Endothelial cell of umbilical vein (primary cell): ENCODE results near the gene DENND5B. TPM values are rescaled to one million over a fixed set of nuclear protein-coding genes. Genes with fewer than 3 reads are reported as not detected.

Source experiments
- BruUV-seq: library from RNA; stranded (reverse); fragments of 400-500 nt; replicated peaks from 2 replicates; lab custom pipeline; 2021; lab: Mats Ljungman, UMichigan
- CTCF ChIA-PET: fragments of 300-600, 350-600 bp; sonication (Branson Sonifier 250); formaldehyde crosslinking; loops from one replicate; lab custom pipeline; 2021; ENCODE audit warnings: antibody characterized with exemption, inconsistent platforms; lab: Charles Lee
- POLR2A ChIA-PET: fragments of 300-600, 350-600 bp; sonication (Branson Sonifier 250); formaldehyde crosslinking; loops from one replicate; lab custom pipeline; 2021; ENCODE audit warnings: antibody characterized with exemption, inconsistent platforms; lab: Charles Lee
- DNase-seq: peaks from one replicate; pipeline ENCODE4 v3.0.0-alpha.2; 2011; ENCODE audit warnings: low read depth, low spot score
- FAIRE-seq: peaks from 2 replicates; lab custom pipeline; 2011; peaks lifted over from hg19 to GRCh38; lab: Jason Lieb, UNC
- H2AFZ ChIP-seq: 2 replicates; pipeline ENCODE4 v1.6.0; 2012; ENCODE audit warnings: low read depth, low read length, control low read depth, inconsistent platforms
- H3K27ac ChIP-seq: 2 replicates; pipeline ENCODE4 v1.5.1; 2011; ENCODE audit warnings: low read depth, mild to moderate bottlenecking, control low read depth, low read length, moderate library complexity; ENCODE audit not compliant: insufficient read depth
- H3K27me3 ChIP-seq, 2 experiments: 2 replicates each; pipeline versions ENCODE4 v1.6.0 to v1.6.1; 2011; ENCODE audit warnings: low read length in 2 of 2, mixed read lengths in 1 of 2; ENCODE audit not compliant: control insufficient read depth in 2 of 2, insufficient read depth in 2 of 2
- H3K36me3 ChIP-seq, 2 experiments: 2 replicates in 1 of 2; 3 replicates in 1 of 2; pipeline ENCODE4 v1.5.1; 2011; ENCODE audit warnings: low read length in 2 of 2, mild to moderate bottlenecking in 1 of 2, moderate library complexity in 1 of 2; ENCODE audit not compliant: control insufficient read depth in 2 of 2, insufficient read depth in 2 of 2; ENCODE audit errors: extremely low read depth in 1 of 2
- H3K4me1 ChIP-seq: 3 replicates; pipeline ENCODE4 v1.5.1; 2011; ENCODE audit warnings: mild to moderate bottlenecking, low read length; ENCODE audit not compliant: control insufficient read depth, insufficient read depth; ENCODE audit errors: extremely low read depth
- H3K4me2 ChIP-seq: 2 replicates; pipeline ENCODE4 v1.6.1; 2011; ENCODE audit warnings: low read length, control low read depth, mixed read lengths; ENCODE audit not compliant: insufficient read depth
- H3K4me3 ChIP-seq, 3 experiments: fragments of 200-600 bp in 1 of 3; sonication (generic), shearing (Covaris generic) in 1 of 3; replicated peaks in 1 of 3; 2 replicates each; pipeline ENCODE4 v1.5.1; 2011 to 2016; ENCODE audit warnings: control low read depth in 3 of 3, low read length in 3 of 3, mild to moderate bottlenecking in 2 of 3, inconsistent platforms in 1 of 3, low read depth in 1 of 3, moderate library complexity in 1 of 3; ENCODE audit not compliant: insufficient read depth in 1 of 3
- H3K79me2 ChIP-seq: 2 replicates; pipeline ENCODE4 v1.6.0; 2012; ENCODE audit warnings: low read length, inconsistent platforms; ENCODE audit not compliant: control insufficient read depth, insufficient read depth
- H3K9ac ChIP-seq: replicated peaks from 2 replicates; pipeline ENCODE3; 2011; ENCODE audit warnings: low read length, control low read depth; ENCODE audit not compliant: insufficient read depth; ENCODE audit errors: extremely low read depth
- H3K9me1 ChIP-seq: replicated peaks from 3 replicates; pipeline ENCODE4 v1.6.0; 2011; ENCODE audit warnings: mild to moderate bottlenecking, low read length; ENCODE audit not compliant: control insufficient read depth, insufficient read depth; ENCODE audit errors: extremely low read depth
- H3K9me3 ChIP-seq: replicated peaks from 2 replicates; pipeline ENCODE4 v1.5.1; 2012; ENCODE audit warnings: low read length, inconsistent platforms; ENCODE audit not compliant: control insufficient read depth, insufficient read depth
- H4K20me1 ChIP-seq: replicated peaks from 2 replicates; pipeline ENCODE3; 2011; ENCODE audit warnings: mild to moderate bottlenecking, low read length; ENCODE audit not compliant: control insufficient read depth, insufficient read depth; ENCODE audit errors: extremely low read depth
- EZH2 ChIP-seq: IDR thresholded peaks from 2 replicates; pipeline ENCODE4 v1.6.1; 2012; ENCODE audit warnings: borderline replicate concordance, low read depth, mild to moderate bottlenecking, moderate library complexity, low read length, inconsistent platforms; ENCODE audit not compliant: severe bottlenecking
- FOS ChIP-seq: IDR thresholded peaks from 2 replicates; pipeline ENCODE4 v1.6.1; 2011; ENCODE audit warnings: mild to moderate bottlenecking, low read length, moderate library complexity, borderline replicate concordance; ENCODE audit not compliant: insufficient read depth
- GATA2 ChIP-seq: IDR thresholded peaks from 2 replicates; pipeline ENCODE4 v1.7.0; 2011; ENCODE audit warnings: low read depth, mild to moderate bottlenecking, moderate library complexity, mixed read lengths, low read length; ENCODE audit not compliant: insufficient read length, insufficient read depth
- JUN ChIP-seq: IDR thresholded peaks from 2 replicates; pipeline ENCODE4 v1.6.1; 2011; ENCODE audit warnings: borderline replicate concordance, low read depth; ENCODE audit not compliant: insufficient read length, insufficient read depth
- MYC ChIP-seq: IDR thresholded peaks from one replicate; pipeline ENCODE4 v1.6.1; 2011; ENCODE audit warnings: mild to moderate bottlenecking, low read depth, low read length
- POLR2AphosphoS5 ChIP-seq: IDR thresholded peaks from 2 replicates; pipeline ENCODE4 v1.6.1; 2012; ENCODE audit warnings: low read depth, mild to moderate bottlenecking, control low read depth, low read length, moderate library complexity; ENCODE audit not compliant: insufficient read depth
- dilution Hi-C: fragments of 300-500 bp; cut with MboI; formaldehyde crosslinking; loops from one replicate; pipeline ENCODE4 v1.15.0; 2019; ENCODE audit warnings: low sequenced_read_pairs; ENCODE audit not compliant: extremely low pct_ligation_motif_present
- intact Hi-C: fragments of 100-400 bp; cut with micrococcal nuclease; formaldehyde crosslinking; loops from one replicate; pipeline ENCODE4 v1.10.0; 2022
- polyA plus RNA-seq, 4 experiments: library from polyadenylated mRNA; depleted of rRNA in 3 of 4; stranded (reverse) in 3 of 4; unstranded in 1 of 4; fragments of >200 nt; gene quantifications; 2 replicates each; pipeline versions ENCODE4 v1.2.1 to v1.2.3, GENCODE V29; 2011 to 2012; ENCODE audit warnings: missing spikeins in 1 of 4
- total RNA-seq: library from RNA; stranded (reverse); gene quantifications from 2 replicates; pipeline ENCODE4 v1.2.3, GENCODE V29; 2021
- TF ChIP-seq, protein P1 (sequence below): IDR thresholded peaks from 2 replicates; pipeline ENCODE4 v1.6.1; 2011; ENCODE audit not compliant: insufficient read depth, insufficient read length
- TF ChIP-seq, protein P2 (sequence below), 2 donors: IDR thresholded peaks; 1 replicate in 1 of 2; 2 replicates in 1 of 2; pipeline ENCODE4 v1.5.1; 2011; ENCODE audit warnings: low read length in 2 of 2, mild to moderate bottlenecking in 2 of 2, moderate library complexity in 2 of 2, control low read depth in 1 of 2, inconsistent platforms in 1 of 2, low read depth in 1 of 2; ENCODE audit not compliant: insufficient read depth in 1 of 2; ENCODE audit errors: extremely low read depth in 1 of 2

DENND5B gene
- total and polyA plus RNA-seq, 2 donors (not counting 3 experiments of a cell fraction or from before 2014, with no cell fraction given) = 10.3 to 18.3 TPM

DNA sequence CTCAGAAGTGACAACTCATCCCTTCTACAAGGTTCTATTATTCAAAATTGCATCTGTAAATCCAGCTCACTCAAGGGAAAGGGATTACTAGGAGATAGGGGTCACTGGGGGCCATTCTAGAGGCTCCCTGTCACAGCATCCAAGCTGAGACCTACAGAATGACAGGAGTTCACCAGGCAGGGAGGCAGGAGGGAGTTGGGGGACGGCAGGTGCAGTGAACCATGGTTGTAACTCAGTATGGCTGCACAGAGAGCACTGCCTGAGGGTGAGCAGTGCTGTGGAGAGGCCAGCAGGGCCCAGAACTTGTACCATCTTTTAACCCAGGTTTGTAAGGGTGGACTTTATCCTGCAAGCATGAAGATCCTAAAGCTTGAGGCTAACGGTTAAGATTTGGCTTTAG is 227.1 kb downstream of the DENND5B start:
- BruUV-seq = no TSS peak
- ChIA-PET POLR2A (no interaction called here), CTCF (interaction anchor here (0.7 to 1.6 kb wide), 2 partner anchors 39 to 92 kb away, joined by 4 to 5 read pairs; no protein-coding TSS in a partner anchor)
- Histone ChIP-seq H3K27ac (no peak overlapping the region), H3K4me3 (no peak overlapping the region), H3K4me1 (no peaks in the 10 kb centered on the region), H4K20me1 (no peaks in the 10 kb centered on the region), H3K9ac (no peak overlapping the region), H3K4me2 (no peak overlapping the region), H3K27me3 (peaks cover 2 to 3% of the 10 kb centered on the region in 2 experiments), H3K9me3 (no peaks in the 10 kb centered on the region), H2AFZ (no peak overlapping the region), H3K79me2 (no peaks in the 10 kb centered on the region), H3K9me1 (no peaks in the 10 kb centered on the region), H3K36me3 (no peaks in the 10 kb centered on the region)
- no peak for DNase-seq
- TF ChIP-seq, protein P1, sequence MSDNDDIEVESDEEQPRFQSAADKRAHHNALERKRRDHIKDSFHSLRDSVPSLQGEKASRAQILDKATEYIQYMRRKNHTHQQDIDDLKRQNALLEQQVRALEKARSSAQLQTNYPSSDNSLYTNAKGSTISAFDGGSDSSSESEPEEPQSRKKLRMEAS = no peak
- TF ChIP-seq, protein P2, sequence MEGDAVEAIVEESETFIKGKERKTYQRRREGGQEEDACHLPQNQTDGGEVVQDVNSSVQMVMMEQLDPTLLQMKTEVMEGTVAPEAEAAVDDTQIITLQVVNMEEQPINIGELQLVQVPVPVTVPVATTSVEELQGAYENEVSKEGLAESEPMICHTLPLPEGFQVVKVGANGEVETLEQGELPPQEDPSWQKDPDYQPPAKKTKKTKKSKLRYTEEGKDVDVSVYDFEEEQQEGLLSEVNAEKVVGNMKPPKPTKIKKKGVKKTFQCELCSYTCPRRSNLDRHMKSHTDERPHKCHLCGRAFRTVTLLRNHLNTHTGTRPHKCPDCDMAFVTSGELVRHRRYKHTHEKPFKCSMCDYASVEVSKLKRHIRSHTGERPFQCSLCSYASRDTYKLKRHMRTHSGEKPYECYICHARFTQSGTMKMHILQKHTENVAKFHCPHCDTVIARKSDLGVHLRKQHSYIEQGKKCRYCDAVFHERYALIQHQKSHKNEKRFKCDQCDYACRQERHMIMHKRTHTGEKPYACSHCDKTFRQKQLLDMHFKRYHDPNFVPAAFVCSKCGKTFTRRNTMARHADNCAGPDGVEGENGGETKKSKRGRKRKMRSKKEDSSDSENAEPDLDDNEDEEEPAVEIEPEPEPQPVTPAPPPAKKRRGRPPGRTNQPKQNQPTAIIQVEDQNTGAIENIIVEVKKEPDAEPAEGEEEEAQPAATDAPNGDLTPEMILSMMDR (IDR thresholded peaks at IDR 0.05; ENCODE audit: extremely low read depth in 1 of 2, insufficient read depth in 1 of 2, low read depth in 1 of 2, low read length in 2 of 2) = no peak
- TF ChIP-seq JUN (no peak), MYC (no peak), EZH2 (no peak), GATA2 (no peak), FOS (no peak), POLR2AphosphoS5 (no peak)
- intact Hi-C loops = no loop called here
- no peak for FAIRE-seq
- dilution Hi-C loops = no loop called here
